K562 (cell line): ENCODE data around the gene KLHL18. TPM values are rescaled to one million over a fixed set of nuclear protein-coding genes. Genes with fewer than 3 reads are reported as not detected.

Experiments used
- AFF4 ChIP-seq: sonication (generic); formaldehyde crosslinking; IDR thresholded peaks from 2 replicates; pipeline ENCODE4 v1.8.0; 2023; ENCODE audit warnings: mild to moderate bottlenecking, missing genetic modification reagents
- CTCF ChIP-seq, 3 experiments: IDR thresholded peaks in 2 of 3; conservative IDR thresholded peaks in 1 of 3; 2 replicates each; pipeline ENCODE4 v1.5.1; 2011 to 2012; ENCODE audit warnings: low read length in 3 of 3, mild to moderate bottlenecking in 3 of 3, control low read depth in 2 of 3, improper control_type of control experiment in 1 of 3, inconsistent platforms in 1 of 3, low read depth in 1 of 3, mixed read lengths in 1 of 3, moderate library complexity in 1 of 3; ENCODE audit not compliant: insufficient read depth in 2 of 3
- FUS ChIP-seq: fragments of 200-400 bp; formaldehyde crosslinking; optimal IDR thresholded peaks from 2 replicates; pipeline ENCODE3; 2017; ENCODE audit warnings: low read depth, low read length
- HDAC3 ChIP-seq: fragments of 450-650 bp; IDR thresholded peaks from 2 replicates; pipeline ENCODE4 v1.6.1; 2018; ENCODE audit warnings: borderline replicate concordance, mild to moderate bottlenecking, moderate library complexity; ENCODE audit not compliant: partially characterized antibody
- JUN ChIP-seq, 2 experiments: sonication (generic) in 1 of 2; formaldehyde crosslinking in 1 of 2; IDR thresholded peaks; 2 replicates each; pipeline versions ENCODE4 v1.6.1 to v1.8.0; 2012 to 2022; ENCODE audit warnings: borderline replicate concordance in 2 of 2, mild to moderate bottlenecking in 2 of 2, improper control_type of control experiment in 1 of 2, low read depth in 1 of 2, low read length in 1 of 2, missing genetic modification reagents in 1 of 2
- SMAD4 ChIP-seq: fragments of 250-450 bp; sonication (Bioruptor Pico); conservative IDR thresholded peaks from 2 replicates; pipeline ENCODE4 v1.8.0; 2021; ENCODE audit warnings: inconsistent platforms, mild to moderate bottlenecking, moderate library complexity
- UBTF ChIP-seq, 2 experiments: IDR thresholded peaks; 2 replicates each; pipeline ENCODE4 v1.6.1; 2012; ENCODE audit warnings: improper control_type of control experiment in 2 of 2, low read depth in 2 of 2, low read length in 2 of 2, borderline replicate concordance in 1 of 2
- ZNF280B ChIP-seq: fragments of 250-450 bp; sonication (Bioruptor Pico); IDR thresholded peaks from 2 replicates; pipeline ENCODE4 v1.5.1; 2021; ENCODE audit warnings: mild to moderate bottlenecking
- polyA plus RNA-seq, 8 experiments: library from polyadenylated mRNA; depleted of rRNA in 4 of 8; stranded (reverse) in 5 of 8; unstranded in 3 of 8; fragments of >200 nt; fragmentation: Nextera tagmentation in 2 of 8; fragmentation: Illumina TruSeq in 1 of 8; extraction: Ambion mirVana in 2 of 8; extraction: Trizol in 1 of 8; gene quantifications; 2 replicates each; pipeline versions ENCODE4 v1.2.1 to v1.2.3, GENCODE V29; 2011 to 2014; ENCODE audit warnings: inconsistent platforms in 1 of 8, missing spikeins in 1 of 8
- total RNA-seq, 7 experiments: library from RNA; depleted of rRNA in 6 of 7; stranded (reverse); fragments of >200 nt in 6 of 7; fragmentation: Illumina TruSeq in 2 of 7; extraction: Trizol in 2 of 7; gene quantifications; 2 replicates each; pipeline versions ENCODE4 v1.2.1 to v1.2.3, GENCODE V29; 2011 to 2021; ENCODE audit warnings: low replicate concordance in 1 of 7

The KLHL18 gene
- total and polyA plus RNA-seq, 9 of the 15 experiments (the other 6 are each of a cell fraction or from before 2014, with no cell fraction given) = 26.7 to 97.5 (median 48.7) TPM

GRCh38 chr3:47239929-47240328, 42.8 kb upstream of the KLHL18 start (continued):
- no peak for TF ChIP-seq SMAD4
- TF ChIP-seq AFF4 (CRISPR knock-in tag) = no peak
- TF ChIP-seq FUS = no peak
- no peak for TF ChIP-seq UBTF (IDR thresholded peaks at IDR 0.05; ENCODE audit: borderline replicate concordance in 1 of 2, low read depth in 2 of 2, low read length in 2 of 2)
- no peak for TF ChIP-seq CTCF (IDR thresholded peaks at IDR 0.05 in 2 of 3, conservative IDR thresholded peaks at IDR 0.05 in 1 of 3; ENCODE audit: insufficient read depth in 2 of 3, low read depth in 1 of 3, low read length in 3 of 3)
- no peak for TF ChIP-seq JUN (IDR thresholded peaks at IDR 0.05; ENCODE audit: borderline replicate concordance, low read depth, low read length)
- TF ChIP-seq JUN (CRISPR knock-in tag; IDR thresholded peaks at IDR 0.05; ENCODE audit: borderline replicate concordance) = no peak
- TF ChIP-seq HDAC3 = no peak
- TF ChIP-seq ZNF280B = no peak
- TF ChIP-seq, all 486 proteins: peak for 0
